HG02571 (cell line): ENCODE data around the gene AADAT.
"Not testable (repeated sequence)": the region's sequence is repeated elsewhere in the genome, so short reads cannot be mapped to it uniquely, and the experiment has no call there.

Experiments
- ATAC-seq: cut with Tn5 transposase; IDR thresholded peaks from one replicate; pipeline ENCODE4 v1.9.1; 2021; ENCODE audit warnings: mild to moderate bottlenecking, moderate library complexity; ENCODE audit not compliant: unreplicated experiment

AADAT gene

GRCh38 chr4:170089668-170090351 is at the start of gene AADAT:
TSS of gene AADAT (minus strand) at chr4:170089956. CDS start at chr4:170089690, 266 bp downstream.
- ATAC-seq = peak; percentile 58

- ATAC-seq = peak; percentile 91
Measured at GRCh38 chr4:170138580-170139194, 48.9 kb upstream of the AADAT start.

- ATAC-seq = no peak
Measured at GRCh38 chr4:170137927-170138326, 48.2 kb upstream of the AADAT start.

- no peak for ATAC-seq
Measured at GRCh38 chr4:170137466-170137865, 47.7 kb upstream of the AADAT start.

GRCh38 chr4:170134821-170135220 is 45.1 kb upstream of the AADAT start:
- no peak for ATAC-seq

- no peak for ATAC-seq
Measured at GRCh38 chr4:170128219-170128804, 38.6 kb upstream of the AADAT start.

- ATAC-seq = no peak
Measured at GRCh38 chr4:170127758-170128157, 38.0 kb upstream of the AADAT start.

GRCh38 chr4:170124406-170124805 is 34.6 kb upstream of the AADAT start:
- no peak for ATAC-seq

GRCh38 chr4:170122252-170122651 is 32.5 kb upstream of the AADAT start:
- ATAC-seq = no peak

- ATAC-seq = no peak
Measured at GRCh38 chr4:170114636-170115035, 24.9 kb upstream of the AADAT start.

- ATAC-seq = not testable (repeated sequence)
Measured at GRCh38 chr4:170114183-170114582, 24.4 kb upstream of the AADAT start.

GRCh38 chr4:170111546-170111945 is 21.8 kb upstream of the AADAT start:
- no peak for ATAC-seq

- no peak for ATAC-seq
Measured at GRCh38 chr4:170111085-170111484, 21.3 kb upstream of the AADAT start.

- ATAC-seq = no peak
Measured at GRCh38 chr4:170110285-170110672, 20.5 kb upstream of the AADAT start.

- ATAC-seq = no peak
Measured at GRCh38 chr4:170109586-170110284, 20.0 kb upstream of the AADAT start.

- no peak for ATAC-seq
Measured at GRCh38 chr4:170106900-170107299, 17.1 kb upstream of the AADAT start.

GRCh38 chr4:170102426-170102825 is 12.7 kb upstream of the AADAT start:
- no peak for ATAC-seq

- ATAC-seq = not testable (repeated sequence)
Measured at GRCh38 chr4:170098171-170098570, 8.4 kb upstream of the AADAT start.

- no peak for ATAC-seq
Measured at GRCh38 chr4:170097681-170098080, 7.9 kb upstream of the AADAT start.

GRCh38 chr4:170093973-170094535 is 4.3 kb upstream of the AADAT start:
- no peak for ATAC-seq

- ATAC-seq = no peak
Measured at GRCh38 chr4:170091069-170091696, 1.4 kb upstream of the AADAT start.
